H1 (cell line): Measurements from ENCODE around the gene ACOT7. TPM values are rescaled to one million over a fixed set of nuclear protein-coding genes. Genes with fewer than 3 reads are reported as not detected.

Experiments
- CTCF ChIA-PET: fragments of 300-600 bp; sonication (Branson Sonifier 250); formaldehyde crosslinking; loops from one replicate; lab custom pipeline; 2021; ENCODE audit not compliant: partially characterized antibody; lab: Charles Lee
- POLR2A ChIA-PET: fragments of 300-600 bp; sonication (Branson Sonifier 250); formaldehyde crosslinking; loops from one replicate; lab custom pipeline; 2021; ENCODE audit warnings: inconsistent platforms; ENCODE audit not compliant: partially characterized antibody; lab: Charles Lee
- DNase-seq, 2 experiments: peaks; one replicate each; pipeline versions ENCODE4 v3.0.0 to v3.0.0-alpha.2; 2010 to 2022; ENCODE audit warnings: low spot score in 2 of 2, low read depth in 1 of 2, mixed read lengths in 1 of 2
- FAIRE-seq: peaks from 2 replicates; lab custom pipeline; 2011; peaks lifted over from hg19 to GRCh38; lab: Jason Lieb, UNC
- H2AFZ ChIP-seq: 2 replicates; pipeline ENCODE4 v1.8.1; 2012; ENCODE audit warnings: low read length, inconsistent platforms
- H2AK5ac ChIP-seq: 2 replicates; pipeline ENCODE4 v1.6.1; 2013; ENCODE audit warnings: low read depth, low read length
- H2BK120ac ChIP-seq: replicated peaks from 2 replicates; pipeline ENCODE3; 2013; ENCODE audit warnings: low read depth, low read length, inconsistent platforms
- H2BK12ac ChIP-seq: 2 replicates; pipeline ENCODE4 v1.6.1; 2013; ENCODE audit warnings: low read depth, low read length
- H2BK15ac ChIP-seq: 2 replicates; pipeline ENCODE4 v1.6.1; 2013; ENCODE audit warnings: low read length
- H2BK20ac ChIP-seq: 2 replicates; pipeline ENCODE4 v1.6.1; 2013; ENCODE audit warnings: low read length
- H2BK5ac ChIP-seq: 2 replicates; pipeline ENCODE4 v1.6.1; 2013; ENCODE audit warnings: low read depth, low read length
- H3K14ac ChIP-seq: 2 replicates; pipeline ENCODE4 v1.6.1; 2013; ENCODE audit warnings: inconsistent platforms; ENCODE audit not compliant: insufficient read length
- H3K18ac ChIP-seq: 2 replicates; pipeline ENCODE4 v1.6.1; 2013; ENCODE audit warnings: low read length; ENCODE audit errors: extremely low read depth
- H3K23ac ChIP-seq: 2 replicates; pipeline ENCODE4 v1.6.1; 2013; ENCODE audit warnings: inconsistent platforms; ENCODE audit not compliant: insufficient read length
- H3K23me2 ChIP-seq: 2 replicates; pipeline ENCODE4 v1.6.1; 2013; ENCODE audit warnings: low read depth, low read length
- H3K27ac ChIP-seq: 2 replicates; pipeline ENCODE4 v1.6.1; 2011; ENCODE audit warnings: low read depth, low read length, inconsistent platforms
- H3K27me3 ChIP-seq, 4 experiments: replicated peaks in 1 of 4; 1 replicate in 1 of 4; 2 replicates in 3 of 4; pipeline versions ENCODE4 v1.6.1 to v1.8.1; 2011 to 2013; ENCODE audit warnings: low read length in 3 of 4, mild to moderate bottlenecking in 3 of 4, inconsistent platforms in 2 of 4, mixed read lengths in 2 of 4, moderate library complexity in 1 of 4; ENCODE audit not compliant: control insufficient read depth in 3 of 4, insufficient read depth in 3 of 4; ENCODE audit errors: extremely low read depth in 1 of 4
- H3K36me3 ChIP-seq, 4 experiments: 2 replicates each; pipeline versions ENCODE4 v1.6.1 to v1.8.1; 2011 to 2013; ENCODE audit warnings: mild to moderate bottlenecking in 4 of 4, low read length in 3 of 4, moderate library complexity in 2 of 4, control low read depth in 1 of 4, inconsistent platforms in 1 of 4; ENCODE audit not compliant: insufficient read depth in 4 of 4, control insufficient read depth in 2 of 4
- H3K4ac ChIP-seq: replicated peaks from 2 replicates; pipeline ENCODE3; 2013; ENCODE audit warnings: low read length, low read depth, mixed read lengths, inconsistent platforms; ENCODE audit not compliant: insufficient read length
- H3K4me1 ChIP-seq, 4 experiments: replicated peaks in 1 of 4; 1 replicate in 1 of 4; 2 replicates in 3 of 4; pipeline versions ENCODE4 v1.6.1 to v1.8.1; 2011 to 2013; ENCODE audit warnings: low read length in 3 of 4, inconsistent platforms in 2 of 4, mixed read lengths in 1 of 4; ENCODE audit not compliant: insufficient read depth in 4 of 4, control insufficient read depth in 3 of 4
- H3K4me2 ChIP-seq, 2 experiments: 2 replicates each; pipeline versions ENCODE4 v1.6.1 to v1.8.1; 2011 to 2013; ENCODE audit warnings: low read depth in 2 of 2, low read length in 2 of 2, control low read depth in 1 of 2, inconsistent platforms in 1 of 2, mild to moderate bottlenecking in 1 of 2; ENCODE audit not compliant: insufficient read depth in 1 of 2
- H3K4me3 ChIP-seq, 4 experiments: fragments of 200-600, 300-600 bp in 1 of 4; sonication (generic), shearing (Covaris generic), sonication (Bioruptor Twin) in 1 of 4; 2 replicates each; pipeline versions ENCODE4 v1.5.1 to v1.8.1; 2011 to 2016; ENCODE audit warnings: low read length in 4 of 4, low read depth in 3 of 4, control low read depth in 2 of 4, inconsistent platforms in 2 of 4, mild to moderate bottlenecking in 2 of 4, mixed read lengths in 1 of 4, moderate library complexity in 1 of 4; ENCODE audit not compliant: insufficient read depth in 2 of 4; ENCODE audit errors: extremely low read depth in 1 of 4
- H3K56ac ChIP-seq: replicated peaks from 2 replicates; pipeline ENCODE3; 2013; ENCODE audit warnings: low read depth, mild to moderate bottlenecking, mixed read lengths, low read length, inconsistent platforms; ENCODE audit not compliant: insufficient read length
- H3K79me1 ChIP-seq: 2 replicates; pipeline ENCODE4 v1.6.1; 2013; ENCODE audit warnings: low read depth, low read length, control low read depth
- H3K79me2 ChIP-seq, 2 experiments: 2 replicates each; pipeline versions ENCODE4 v1.6.1 to v1.8.1; 2012 to 2013; ENCODE audit warnings: low read length in 2 of 2, mild to moderate bottlenecking in 2 of 2, inconsistent platforms in 1 of 2; ENCODE audit not compliant: insufficient read depth in 2 of 2, control insufficient read depth in 1 of 2
- H3K9ac ChIP-seq, 4 experiments: replicated peaks in 1 of 4; 1 replicate in 1 of 4; 2 replicates in 3 of 4; pipeline versions ENCODE4 v1.6.1 to v1.8.1; 2011 to 2013; ENCODE audit warnings: low read depth in 3 of 4, low read length in 3 of 4, control low read depth in 2 of 4, mild to moderate bottlenecking in 2 of 4, moderate library complexity in 2 of 4, inconsistent platforms in 1 of 4; ENCODE audit errors: extremely low read depth in 1 of 4
- H3K9me3 ChIP-seq, 2 experiments: 2 replicates each; pipeline versions ENCODE4 v1.6.1 to v1.8.1; 2012 to 2013; ENCODE audit warnings: mild to moderate bottlenecking in 2 of 2, moderate library complexity in 2 of 2, control low read depth in 1 of 2, inconsistent platforms in 1 of 2, low read depth in 1 of 2, low read length in 1 of 2, mixed read lengths in 1 of 2; ENCODE audit not compliant: insufficient read depth in 2 of 2
- H4K20me1 ChIP-seq, 2 experiments: replicated peaks in 1 of 2; 2 replicates each; pipeline versions ENCODE3 to v1.8.1; 2011 to 2013; ENCODE audit warnings: inconsistent platforms in 2 of 2, low read length in 2 of 2, mild to moderate bottlenecking in 1 of 2; ENCODE audit not compliant: insufficient read depth in 2 of 2, control insufficient read depth in 1 of 2
- H4K5ac ChIP-seq: 2 replicates; pipeline ENCODE4 v1.6.1; 2013; ENCODE audit warnings: low read length, low read depth, mixed read lengths, inconsistent platforms; ENCODE audit not compliant: insufficient read length
- H4K8ac ChIP-seq: 2 replicates; pipeline ENCODE4 v1.8.0; 2013; ENCODE audit warnings: mild to moderate bottlenecking, moderate library complexity, low read length, inconsistent platforms; ENCODE audit not compliant: insufficient read depth; ENCODE audit errors: extremely low read depth
- H4K91ac ChIP-seq: replicated peaks from 2 replicates; pipeline ENCODE3; 2013; ENCODE audit warnings: low read length, mixed read lengths, inconsistent platforms; ENCODE audit not compliant: insufficient read length
- CHD1 ChIP-seq: IDR thresholded peaks from 2 replicates; pipeline ENCODE4 v1.6.1; 2012; ENCODE audit warnings: low read depth, low read length, improper control_type of control experiment
- GABPA ChIP-seq: IDR thresholded peaks from 2 replicates; pipeline ENCODE4 v1.6.1; 2011; ENCODE audit warnings: mild to moderate bottlenecking, low read length, moderate library complexity, borderline replicate concordance; ENCODE audit not compliant: insufficient read depth
- RAD21 ChIP-seq, 2 experiments: IDR thresholded peaks in 1 of 2; conservative IDR thresholded peaks in 1 of 2; 2 replicates each; pipeline ENCODE4 v1.6.1; 2011; ENCODE audit warnings: low read depth in 2 of 2, low read length in 2 of 2, improper control_type of control experiment in 1 of 2, inconsistent platforms in 1 of 2, mild to moderate bottlenecking in 1 of 2, moderate library complexity in 1 of 2
- WGBS, 2 experiments: shearing (Covaris generic) in 1 of 2; methylation state at CpG; one replicate each; pipeline versions ENCODE4 v1.1.6 to v1.1.7; 2013 to 2015; ENCODE audit warnings: low lambda C conversion rate in 2 of 2, mixed read lengths in 2 of 2, inconsistent platforms in 1 of 2, low coverage in 1 of 2, missing lambda C conversion rate in 1 of 2; ENCODE audit not compliant: insufficient replicate concordance in 2 of 2, insufficient coverage in 1 of 2, insufficient read length in 1 of 2; ENCODE audit errors: extremely low coverage in 1 of 2, missing lambda C conversion rate in 1 of 2; 5-methylcytosine and 5-hydroxymethylcytosine counted together
- polyA plus RNA-seq, 7 experiments: library from polyadenylated mRNA; depleted of rRNA in 3 of 7; stranded (reverse) in 5 of 7; unstranded in 2 of 7; fragments of >200 nt in 5 of 7; fragments of 200-250 nt in 2 of 7; gene quantifications; 1 replicate in 5 of 7; 2 replicates in 1 of 7; 4 replicates in 1 of 7; pipeline versions ENCODE4 v1.2.1 to v1.2.3, GENCODE V29; 2011 to 2013; ENCODE audit warnings: missing spikeins in 2 of 7, mixed read lengths in 2 of 7
- total RNA-seq: library from RNA; stranded (reverse); fragmentation: NEBNext Ultra II Directional; extraction: Animal tissue kit (Norgen Biotek cat#: 25700); gene quantifications from 2 replicates; pipeline ENCODE4 v1.2.1, GENCODE V29; 2021
- TF ChIP-seq, protein P1 (sequence below), 3 experiments: IDR thresholded peaks; 1 replicate in 2 of 3; 2 replicates in 1 of 3; pipeline versions ENCODE4 v1.5.1 to v1.6.1; 2011; ENCODE audit warnings: low read length in 3 of 3, mild to moderate bottlenecking in 3 of 3, inconsistent platforms in 2 of 3, low read depth in 1 of 3, moderate library complexity in 1 of 3; ENCODE audit not compliant: insufficient read depth in 1 of 3; ENCODE audit errors: control extremely low read depth in 1 of 3

ACOT7 gene
- total and polyA plus RNA-seq, 2 of the 8 experiments (the other 6 are each of a cell fraction or from before 2014, with no cell fraction given) = 151 to 214 TPM

GRCh38 chr1:6357243-6357936 is 36.2 kb downstream of the ACOT7 start:
- peak in 1 of 2 experiments; percentile 75 for DNase-seq
- no peak overlapping the region for H2BK15ac ChIP-seq
- FAIRE-seq = no peak

More at GRCh38 chr1:6357243-6357936, 36.2 kb downstream of the ACOT7 start:
- Histone ChIP-seq H2BK120ac (no peak overlapping the region), H4K8ac (no peak overlapping the region; the same call in 1 of the 2 replicates), H3K36me3 (no peaks in the 10 kb centered on the region), H3K9ac (no peak overlapping the region; a peak in 1 of 7 replicates), H3K4me2 (no peak overlapping the region), H2AFZ (no peak overlapping the region), H2BK12ac (no peak overlapping the region), H2AK5ac (no peak overlapping the region), H4K91ac (no peak overlapping the region), H3K14ac (no peak overlapping the region), H3K4me1 (peaks cover 3 to 27% (median 14%) of the 10 kb centered on the region in 4 experiments), H3K4ac (no peak overlapping the region), H2BK20ac (no peak overlapping the region), H3K79me1 (peaks cover 20% of the 10 kb centered on the region), H4K5ac (no peak overlapping the region), H3K18ac (no peak overlapping the region), H3K23ac (no peak overlapping the region), H3K56ac (no peak overlapping the region), H3K23me2 (no peaks in the 10 kb centered on the region), H3K27me3 (no peaks in the 10 kb centered on the region), H2BK5ac (no peak overlapping the region), H3K79me2 (peaks cover 0 to 44% of the 10 kb centered on the region in 2 experiments; a peak in 3 of 4 replicates), H4K20me1 (peaks cover 5 to 24% of the 10 kb centered on the region in 2 experiments), H3K4me3 (no peak overlapping the region), H3K9me3 (no peaks in the 10 kb centered on the region), H3K27ac (no peak overlapping the region)
- ChIA-PET POLR2A (interaction anchor here (0.6 to 2.0 kb wide), 9 partner anchors 29 to 245 kb away, joined by 3 to 9 read pairs (median 4); partner anchors contain the start of genes ACOT7 and KLHL21), CTCF (interaction anchor here (0.6 to 34.3 kb wide), 22 partner anchors 8 to 799 kb away, joined by 3 to 1769 read pairs (median 5); partner anchors contain the start of genes ACOT7, GPR153, HES2 and HES3)
- peak; percentile 36 to 58; a peak in 3 of 4 replicates for TF ChIP-seq RAD21 (IDR thresholded peaks at IDR 0.05 in 1 of 2, conservative IDR thresholded peaks at IDR 0.05 in 1 of 2; ENCODE audit: low read depth in 2 of 2, low read length in 2 of 2)
- TF ChIP-seq CHD1 = no peak
- TF ChIP-seq, protein P1, sequence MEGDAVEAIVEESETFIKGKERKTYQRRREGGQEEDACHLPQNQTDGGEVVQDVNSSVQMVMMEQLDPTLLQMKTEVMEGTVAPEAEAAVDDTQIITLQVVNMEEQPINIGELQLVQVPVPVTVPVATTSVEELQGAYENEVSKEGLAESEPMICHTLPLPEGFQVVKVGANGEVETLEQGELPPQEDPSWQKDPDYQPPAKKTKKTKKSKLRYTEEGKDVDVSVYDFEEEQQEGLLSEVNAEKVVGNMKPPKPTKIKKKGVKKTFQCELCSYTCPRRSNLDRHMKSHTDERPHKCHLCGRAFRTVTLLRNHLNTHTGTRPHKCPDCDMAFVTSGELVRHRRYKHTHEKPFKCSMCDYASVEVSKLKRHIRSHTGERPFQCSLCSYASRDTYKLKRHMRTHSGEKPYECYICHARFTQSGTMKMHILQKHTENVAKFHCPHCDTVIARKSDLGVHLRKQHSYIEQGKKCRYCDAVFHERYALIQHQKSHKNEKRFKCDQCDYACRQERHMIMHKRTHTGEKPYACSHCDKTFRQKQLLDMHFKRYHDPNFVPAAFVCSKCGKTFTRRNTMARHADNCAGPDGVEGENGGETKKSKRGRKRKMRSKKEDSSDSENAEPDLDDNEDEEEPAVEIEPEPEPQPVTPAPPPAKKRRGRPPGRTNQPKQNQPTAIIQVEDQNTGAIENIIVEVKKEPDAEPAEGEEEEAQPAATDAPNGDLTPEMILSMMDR (IDR thresholded peaks at IDR 0.05; ENCODE audit: control extremely low read depth in 1 of 3, insufficient read depth in 1 of 3, low read depth in 1 of 3, low read length in 3 of 3) = peak in 2 of 3 experiments; percentile 84 to 91; a peak in 3 of 4 replicates
- TF ChIP-seq GABPA = peak; percentile 46; the same call in 1 of the 2 replicates
- WGBS, 2 experiments = 66% methylated on average over 8 of the region's 11 CpGs; no CpG with 5 or more reads in 1 of the 2 experiments
